GM18507 (cell line): ENCODE data around the gene PRXL2C.
"Not testable (repeated sequence)": the region's sequence is repeated elsewhere in the genome, so short reads cannot be mapped to it uniquely, and the experiment has no call there.

ENCODE experiments used
- DNase-seq: peaks from one replicate; pipeline ENCODE4 v3.0.0; 2011; ENCODE audit warnings: low read depth; ENCODE audit not compliant: insufficient read length; ENCODE audit errors: extremely low spot score
- FAIRE-seq: peaks from 2 replicates; lab custom pipeline; 2011; peaks lifted over from hg19 to GRCh38; lab: Jason Lieb, UNC

PRXL2C gene

GRCh38 chr9:96616817-96617438, 38.2 kb downstream of the PRXL2C start:
- FAIRE-seq = no peak
- DNase-seq = no peak

DNA sequence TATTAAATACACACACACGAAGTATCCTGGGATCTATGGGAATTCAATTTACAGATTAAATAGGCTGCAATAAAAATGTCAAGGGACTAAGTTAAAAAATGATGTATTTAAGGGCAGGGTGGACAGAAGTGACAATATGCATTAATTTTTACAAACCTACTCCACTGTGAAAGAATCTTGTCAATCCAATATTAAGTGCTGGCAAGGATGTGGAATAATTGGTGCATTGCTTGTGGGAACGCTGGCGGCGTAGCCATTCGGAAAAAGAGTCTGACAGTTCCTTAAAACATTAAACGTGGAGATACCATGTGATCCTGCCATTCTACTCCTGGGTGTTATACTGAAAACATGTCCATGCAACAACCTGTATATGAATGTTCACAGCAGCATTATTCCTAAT, 39.7 kb downstream of the PRXL2C start:
- FAIRE-seq (no peak), DNase-seq (no peak)

DNA sequence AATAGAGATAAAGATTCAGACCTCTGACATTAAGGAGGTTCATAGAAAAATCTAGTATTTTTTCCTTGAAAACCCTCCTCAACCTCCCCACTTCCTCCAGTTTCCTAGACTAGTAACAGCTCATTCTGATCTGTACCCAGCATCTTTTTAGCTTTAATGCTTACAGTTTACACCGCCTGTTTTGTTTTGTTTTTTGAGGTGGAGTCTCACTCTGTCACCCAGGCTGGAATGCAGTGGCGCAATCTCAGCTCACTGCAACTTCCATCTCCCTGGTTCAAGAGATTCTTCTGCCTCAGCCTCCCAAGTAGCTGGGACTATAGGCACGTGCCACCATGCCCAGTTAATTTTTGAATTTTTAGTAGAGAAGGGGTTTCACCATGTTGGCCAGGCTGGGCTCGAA, 40.5 kb downstream of the PRXL2C start:
- not testable (repeated sequence) for FAIRE-seq, DNase-seq

DNA sequence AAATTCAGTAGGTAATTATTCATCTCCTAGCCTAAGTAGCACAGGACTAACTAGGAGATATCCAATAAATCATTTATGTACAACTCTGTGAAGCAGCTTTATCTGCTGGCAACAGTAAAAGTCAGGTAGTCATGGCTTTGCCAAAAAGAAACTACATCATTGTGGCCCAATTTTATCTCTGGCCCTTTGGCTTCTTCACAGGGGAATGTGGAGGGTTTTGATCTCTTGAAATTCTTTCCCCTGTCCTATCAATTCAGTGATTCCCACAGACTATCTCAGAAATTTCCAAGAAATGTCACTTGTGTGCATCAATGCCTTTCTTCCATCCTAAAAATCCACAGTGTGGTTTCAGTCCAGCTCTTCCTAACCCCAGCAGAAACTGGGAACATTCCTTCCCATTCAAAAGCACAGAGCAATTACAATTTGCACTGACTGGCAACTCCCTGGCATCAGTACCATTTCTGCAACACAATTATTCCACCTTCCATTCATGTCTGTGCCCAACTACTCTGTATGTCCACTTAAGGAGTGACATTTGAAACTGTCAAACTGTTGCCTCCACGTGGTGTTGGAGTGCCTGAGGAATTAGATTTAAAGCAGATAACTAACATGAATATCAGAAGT, 42.0 kb downstream of the PRXL2C start:
- no peak for FAIRE-seq
- no peak for DNase-seq

- DNase-seq (no peak), FAIRE-seq (no peak)
Observed at GRCh38 chr9:96612105-96612965, 42.8 kb downstream of the PRXL2C start.

- DNase-seq = no peak
- no peak for FAIRE-seq
Observed at GRCh38 chr9:96611302-96611701, 43.8 kb downstream of the PRXL2C start.

DNA sequence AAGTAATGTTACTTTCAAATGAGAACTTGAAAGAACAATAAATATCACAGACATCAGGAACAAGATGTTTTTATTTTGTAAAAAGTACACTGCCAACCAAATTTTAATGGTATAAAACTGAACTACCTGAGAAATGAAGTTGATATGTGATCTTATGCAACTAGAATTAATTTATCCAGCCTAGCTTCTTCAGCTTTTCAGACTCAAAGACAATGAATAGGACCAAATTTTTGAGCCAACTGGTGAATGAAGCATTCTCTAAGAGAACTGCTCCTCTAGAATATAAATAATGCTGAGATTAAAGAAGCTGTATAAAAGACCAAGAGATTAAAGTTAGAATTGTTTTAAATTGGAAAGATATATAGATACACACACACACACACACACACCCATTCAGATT, 45.4 kb downstream of the PRXL2C start:
- DNase-seq (no peak), FAIRE-seq (no peak)

GRCh38 chr9:96607971-96608370, 47.1 kb downstream of the PRXL2C start:
- no peak for FAIRE-seq
- DNase-seq = no peak

GRCh38 chr9:96605328-96605727, 49.8 kb downstream of the PRXL2C start:
- DNase-seq (no peak), FAIRE-seq (no peak)

GRCh38 chr9:96604004-96604319, 51.2 kb downstream of the PRXL2C start:
- no peak for FAIRE-seq
- no peak for DNase-seq

- no peak for FAIRE-seq
- DNase-seq = no peak
Observed at GRCh38 chr9:96603305-96604003, 51.7 kb downstream of the PRXL2C start.

DNA sequence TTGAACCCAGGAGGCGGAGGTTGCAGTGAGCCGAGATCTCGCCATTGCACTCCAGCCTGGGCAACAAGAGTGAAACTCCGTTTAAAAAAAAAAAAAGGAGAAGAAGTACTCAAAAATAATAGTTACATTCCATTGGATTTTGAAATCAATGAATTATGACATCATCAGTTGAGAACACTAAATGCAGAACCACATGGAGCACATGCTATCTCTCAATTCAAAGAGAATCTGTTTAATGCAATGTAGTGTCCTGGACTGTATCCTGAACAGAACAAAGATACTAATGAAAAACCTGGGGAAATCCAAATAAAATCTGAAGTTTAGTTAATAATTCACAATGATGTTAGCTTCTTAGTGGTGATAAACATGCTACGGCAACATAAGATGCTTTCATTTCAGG, 55.8 kb downstream of the PRXL2C start:
- FAIRE-seq (no peak), DNase-seq (no peak)

DNA sequence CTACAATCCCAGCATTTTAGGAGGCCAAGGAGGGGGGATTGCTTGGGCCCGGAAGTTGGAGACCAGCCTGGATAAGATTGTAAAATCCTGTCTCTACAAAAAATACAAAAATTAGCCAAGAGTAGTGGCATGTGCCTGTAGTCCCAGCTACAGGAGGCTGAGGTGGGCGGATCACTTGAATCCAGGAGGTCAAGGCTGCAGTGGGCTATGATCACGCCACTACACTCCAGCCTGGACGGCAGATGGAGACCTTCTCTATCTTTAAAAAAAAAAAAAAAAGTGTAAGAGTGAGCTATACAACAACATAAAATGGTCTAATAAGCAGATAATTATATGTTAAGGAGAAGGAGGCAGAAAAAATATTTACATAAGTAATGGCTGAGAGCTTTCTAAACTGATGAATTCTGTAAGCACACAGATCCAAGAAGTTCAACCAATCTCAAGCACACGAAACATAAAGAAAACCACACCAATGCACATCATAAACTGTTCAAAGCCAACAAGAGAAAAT, 58.5 kb downstream of the PRXL2C start:
- FAIRE-seq (no peak), DNase-seq (no peak)
